Neural cell (in vitro differentiated cells): ENCODE data around the gene PID1. TPM values are rescaled to one million over a fixed set of nuclear protein-coding genes. Genes with fewer than 3 reads are reported as not detected.

Source experiments
- H2AFZ ChIP-seq: fragments of 200-600, 300-800 bp; sonication (generic), shearing (Covaris generic); 2 replicates; pipeline ENCODE4 v1.6.0; 2014; ENCODE audit warnings: low read depth, mild to moderate bottlenecking, antibody characterized with exemption, low read length, moderate library complexity
- H3F3A ChIP-seq: fragments of 200-600 bp; shearing (Covaris generic); 2 replicates; pipeline ENCODE4 v1.6.1; 2016; ENCODE audit warnings: mild to moderate bottlenecking, moderate library complexity, mixed read lengths, antibody characterized with exemption, low read length; ENCODE audit not compliant: insufficient read depth, poor library complexity, severe bottlenecking
- H3K27ac ChIP-seq: fragments of 200-600, 300-800 bp; sonication (generic), shearing (Covaris generic); 2 replicates; pipeline ENCODE4 v1.5.1; 2014; ENCODE audit warnings: mild to moderate bottlenecking, low read length, moderate library complexity
- H3K27me3 ChIP-seq: fragments of 300-800, 200-600 bp; sonication (generic), shearing (Covaris generic); 2 replicates; pipeline ENCODE4 v1.6.0; 2014; ENCODE audit warnings: mild to moderate bottlenecking, low read depth, low read length, moderate library complexity; ENCODE audit not compliant: insufficient read depth
- H3K36me3 ChIP-seq: fragments of 300-800, 200-600 bp; sonication (generic), shearing (Covaris generic); 2 replicates; pipeline ENCODE4 v1.5.1; 2014; ENCODE audit warnings: mild to moderate bottlenecking, antibody characterized with exemption, low read length, moderate library complexity; ENCODE audit not compliant: insufficient read depth
- H3K4me2 ChIP-seq: fragments of 300-800, 200-600 bp; sonication (generic), shearing (Covaris generic); 2 replicates; pipeline ENCODE4 v1.6.0; 2014; ENCODE audit warnings: mild to moderate bottlenecking, low read length
- H3K4me3 ChIP-seq: fragments of 300-800, 200-600 bp; sonication (generic), shearing (Covaris generic); 2 replicates; pipeline ENCODE4 v1.5.1; 2014; ENCODE audit warnings: mild to moderate bottlenecking, low read length, moderate library complexity
- H3K79me2 ChIP-seq: fragments of 200-600 bp; shearing (Covaris generic); replicated peaks from 2 replicates; pipeline ENCODE4 v1.6.0; 2014; ENCODE audit warnings: mild to moderate bottlenecking, low read length, moderate library complexity; ENCODE audit not compliant: insufficient read depth
- H3K9ac ChIP-seq: fragments of 300-800, 200-600 bp; sonication (generic), shearing (Covaris generic); 2 replicates; pipeline ENCODE4 v1.6.1; 2016; ENCODE audit warnings: mild to moderate bottlenecking, low read length, mixed read lengths
- H3K9me2 ChIP-seq: fragments of 200-600 bp; shearing (Covaris generic); 2 replicates; pipeline ENCODE4 v1.6.1; 2016; ENCODE audit warnings: mild to moderate bottlenecking, low read length, mixed read lengths; ENCODE audit not compliant: insufficient read depth
- H3K9me3 ChIP-seq: fragments of 200-600, 300-800 bp; sonication (generic), shearing (Covaris generic); 2 replicates; pipeline ENCODE4 v1.6.1; 2016; ENCODE audit warnings: mild to moderate bottlenecking, mixed run types, low read length, moderate library complexity, mixed read lengths
- H4K20me1 ChIP-seq: fragments of 200-600 bp; shearing (Covaris generic); 2 replicates; pipeline ENCODE4 v1.6.1; 2016; ENCODE audit warnings: mild to moderate bottlenecking, mixed run types; ENCODE audit not compliant: insufficient read depth
- EP300 ChIP-seq: fragments of 450-650 bp; conservative IDR thresholded peaks from 2 replicates; pipeline ENCODE4 v1.6.1; 2014; ENCODE audit warnings: antibody characterized with exemption, mild to moderate bottlenecking, moderate library complexity; ENCODE audit not compliant: poor library complexity, severe bottlenecking
- EZH2 ChIP-seq: fragments of 200-600, 300-800 bp; shearing (Covaris generic), sonication (generic); IDR thresholded peaks from 2 replicates; pipeline ENCODE4 v1.6.1; 2014; ENCODE audit warnings: antibody characterized with exemption, low read length, borderline replicate concordance, mild to moderate bottlenecking; ENCODE audit not compliant: insufficient read depth, poor library complexity, severe bottlenecking
- MXI1 ChIP-seq: fragments of 450-650 bp; conservative IDR thresholded peaks from 2 replicates; pipeline ENCODE4 v1.6.1; 2014; ENCODE audit warnings: antibody characterized with exemption, mild to moderate bottlenecking; ENCODE audit not compliant: poor library complexity, severe bottlenecking
- POLR2AphosphoS5 ChIP-seq: IDR thresholded peaks from 2 replicates; pipeline ENCODE4 v1.6.1; 2012
- RAD21 ChIP-seq: fragments of 450-650 bp; conservative IDR thresholded peaks from 2 replicates; pipeline ENCODE4 v1.6.1; 2014; ENCODE audit warnings: antibody characterized with exemption, mild to moderate bottlenecking, moderate library complexity
- SMC3 ChIP-seq: fragments of 450-650 bp; conservative IDR thresholded peaks from 2 replicates; pipeline ENCODE4 v1.6.1; 2014; ENCODE audit warnings: antibody characterized with exemption, mild to moderate bottlenecking, moderate library complexity; ENCODE audit not compliant: poor library complexity
- TAF1 ChIP-seq: IDR thresholded peaks from 2 replicates; pipeline ENCODE4 v1.6.1; 2012; ENCODE audit warnings: low read depth
- polyA plus RNA-seq: library from polyadenylated mRNA; depleted of rRNA; stranded (reverse); fragments of >200 nt; gene quantifications from 2 replicates; pipeline ENCODE4 v1.2.3, GENCODE V29; 2014
- TF ChIP-seq, protein P1 (sequence below): IDR thresholded peaks from 2 replicates; pipeline ENCODE4 v1.6.1; 2012; ENCODE audit warnings: borderline replicate concordance
- TF ChIP-seq, protein P2 (sequence below): fragments of 450-650 bp; IDR thresholded peaks from 2 replicates; pipeline ENCODE4 v1.5.1; 2014; ENCODE audit warnings: antibody characterized with exemption, mild to moderate bottlenecking, moderate library complexity; ENCODE audit not compliant: poor library complexity, severe bottlenecking

PID1 gene
- polyA plus RNA-seq, 1 donor from 2014 or later, result 11.0 TPM

DNA sequence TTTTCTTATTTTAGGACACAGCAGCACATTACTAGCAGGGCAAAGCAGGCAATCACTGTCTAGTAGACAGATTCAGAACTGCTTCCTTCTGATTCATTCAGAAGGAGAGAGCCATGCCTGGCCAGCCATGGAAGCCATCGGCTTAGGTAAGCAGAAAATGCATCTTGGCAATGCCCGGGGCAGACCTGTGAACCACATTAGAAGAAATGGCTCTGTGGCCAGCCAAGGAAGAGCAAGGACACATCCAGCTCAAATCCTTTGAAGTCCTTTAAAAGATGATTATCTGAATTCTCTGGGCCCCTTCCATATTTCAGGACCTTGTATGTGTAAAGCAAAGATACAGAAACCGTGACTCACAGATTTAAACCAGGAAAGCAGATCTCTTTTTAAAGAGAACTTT lies 227.4 kb downstream of the PID1 start:
- no peaks in the 10 kb centered on the region for H4K20me1 ChIP-seq
- no peaks in the 10 kb centered on the region for H3K36me3 ChIP-seq
- no peak overlapping the region for H3K4me3 ChIP-seq
- no peak overlapping the region for H3K4me2 ChIP-seq
- H3K27me3 ChIP-seq, result no peaks in the 10 kb centered on the region
- H2AFZ ChIP-seq, result no peak overlapping the region
- no peak overlapping the region for H3K27ac ChIP-seq
- no peaks in the 10 kb centered on the region for H3K79me2 ChIP-seq
- H3K9ac ChIP-seq, result no peak overlapping the region
- H3F3A ChIP-seq, result no peaks in the 10 kb centered on the region
- no peaks in the 10 kb centered on the region for H3K9me2 ChIP-seq
- no peak for TF ChIP-seq POLR2AphosphoS5
- no peak for TF ChIP-seq RAD21
- TF ChIP-seq, protein P1, sequence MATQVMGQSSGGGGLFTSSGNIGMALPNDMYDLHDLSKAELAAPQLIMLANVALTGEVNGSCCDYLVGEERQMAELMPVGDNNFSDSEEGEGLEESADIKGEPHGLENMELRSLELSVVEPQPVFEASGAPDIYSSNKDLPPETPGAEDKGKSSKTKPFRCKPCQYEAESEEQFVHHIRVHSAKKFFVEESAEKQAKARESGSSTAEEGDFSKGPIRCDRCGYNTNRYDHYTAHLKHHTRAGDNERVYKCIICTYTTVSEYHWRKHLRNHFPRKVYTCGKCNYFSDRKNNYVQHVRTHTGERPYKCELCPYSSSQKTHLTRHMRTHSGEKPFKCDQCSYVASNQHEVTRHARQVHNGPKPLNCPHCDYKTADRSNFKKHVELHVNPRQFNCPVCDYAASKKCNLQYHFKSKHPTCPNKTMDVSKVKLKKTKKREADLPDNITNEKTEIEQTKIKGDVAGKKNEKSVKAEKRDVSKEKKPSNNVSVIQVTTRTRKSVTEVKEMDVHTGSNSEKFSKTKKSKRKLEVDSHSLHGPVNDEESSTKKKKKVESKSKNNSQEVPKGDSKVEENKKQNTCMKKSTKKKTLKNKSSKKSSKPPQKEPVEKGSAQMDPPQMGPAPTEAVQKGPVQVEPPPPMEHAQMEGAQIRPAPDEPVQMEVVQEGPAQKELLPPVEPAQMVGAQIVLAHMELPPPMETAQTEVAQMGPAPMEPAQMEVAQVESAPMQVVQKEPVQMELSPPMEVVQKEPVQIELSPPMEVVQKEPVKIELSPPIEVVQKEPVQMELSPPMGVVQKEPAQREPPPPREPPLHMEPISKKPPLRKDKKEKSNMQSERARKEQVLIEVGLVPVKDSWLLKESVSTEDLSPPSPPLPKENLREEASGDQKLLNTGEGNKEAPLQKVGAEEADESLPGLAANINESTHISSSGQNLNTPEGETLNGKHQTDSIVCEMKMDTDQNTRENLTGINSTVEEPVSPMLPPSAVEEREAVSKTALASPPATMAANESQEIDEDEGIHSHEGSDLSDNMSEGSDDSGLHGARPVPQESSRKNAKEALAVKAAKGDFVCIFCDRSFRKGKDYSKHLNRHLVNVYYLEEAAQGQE, result no peak
- TF ChIP-seq EZH2, result no peak
- TF ChIP-seq TAF1, result no peak
- no peak for TF ChIP-seq MXI1
- TF ChIP-seq EP300, result no peak
- TF ChIP-seq SMC3, result no peak
- TF ChIP-seq, protein P2, sequence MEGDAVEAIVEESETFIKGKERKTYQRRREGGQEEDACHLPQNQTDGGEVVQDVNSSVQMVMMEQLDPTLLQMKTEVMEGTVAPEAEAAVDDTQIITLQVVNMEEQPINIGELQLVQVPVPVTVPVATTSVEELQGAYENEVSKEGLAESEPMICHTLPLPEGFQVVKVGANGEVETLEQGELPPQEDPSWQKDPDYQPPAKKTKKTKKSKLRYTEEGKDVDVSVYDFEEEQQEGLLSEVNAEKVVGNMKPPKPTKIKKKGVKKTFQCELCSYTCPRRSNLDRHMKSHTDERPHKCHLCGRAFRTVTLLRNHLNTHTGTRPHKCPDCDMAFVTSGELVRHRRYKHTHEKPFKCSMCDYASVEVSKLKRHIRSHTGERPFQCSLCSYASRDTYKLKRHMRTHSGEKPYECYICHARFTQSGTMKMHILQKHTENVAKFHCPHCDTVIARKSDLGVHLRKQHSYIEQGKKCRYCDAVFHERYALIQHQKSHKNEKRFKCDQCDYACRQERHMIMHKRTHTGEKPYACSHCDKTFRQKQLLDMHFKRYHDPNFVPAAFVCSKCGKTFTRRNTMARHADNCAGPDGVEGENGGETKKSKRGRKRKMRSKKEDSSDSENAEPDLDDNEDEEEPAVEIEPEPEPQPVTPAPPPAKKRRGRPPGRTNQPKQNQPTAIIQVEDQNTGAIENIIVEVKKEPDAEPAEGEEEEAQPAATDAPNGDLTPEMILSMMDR, result no peak
- no peaks in the 10 kb centered on the region for H3K9me3 ChIP-seq

DNA sequence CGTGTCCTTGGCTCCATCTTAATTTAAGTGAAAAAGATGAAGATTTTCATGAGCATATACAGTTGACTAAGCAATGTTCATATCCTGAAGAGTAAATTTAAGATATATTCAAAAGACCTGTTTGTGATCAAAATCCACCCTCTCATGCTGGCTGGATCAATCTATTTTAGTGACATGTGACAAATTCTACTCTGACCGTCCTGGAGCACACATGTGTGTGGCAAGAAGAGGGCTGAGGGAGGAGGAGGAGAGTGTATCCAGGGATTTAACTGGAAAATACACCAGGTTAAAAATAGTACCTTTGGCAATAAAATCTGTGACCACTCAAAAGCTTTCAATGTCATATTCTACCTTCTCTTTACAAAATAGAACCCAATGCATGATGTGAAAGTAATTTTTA lies 228.7 kb downstream of the PID1 start:
- TF ChIP-seq POLR2AphosphoS5 (no peak), SMC3 (no peak), TAF1 (no peak), EZH2 (no peak), MXI1 (no peak), RAD21 (no peak), EP300 (no peak)
- TF ChIP-seq, protein P2, result no peak
- TF ChIP-seq, protein P1, result no peak
- no peak overlapping the region for H3K27ac ChIP-seq
- no peaks in the 10 kb centered on the region for H3K36me3 ChIP-seq
- no peaks in the 10 kb centered on the region for H3K79me2 ChIP-seq
- H3K9me3 ChIP-seq, result no peaks in the 10 kb centered on the region
- no peak overlapping the region for H3K9ac ChIP-seq
- no peaks in the 10 kb centered on the region for H4K20me1 ChIP-seq
- no peak overlapping the region for H3K4me2 ChIP-seq
- no peaks in the 10 kb centered on the region for H3K9me2 ChIP-seq
- H3K4me3 ChIP-seq, result no peak overlapping the region
- no peaks in the 10 kb centered on the region for H3F3A ChIP-seq
- H2AFZ ChIP-seq, result no peak overlapping the region
- no peaks in the 10 kb centered on the region for H3K27me3 ChIP-seq
